ENCODE measurements around the gene PHF21B. TPM values are rescaled to one million over a fixed set of nuclear protein-coding genes. Genes with fewer than 3 reads are reported as not detected.

Gene PHF21B
- total RNA-seq, 1 donor from 2014 or later: not detected

DNA sequence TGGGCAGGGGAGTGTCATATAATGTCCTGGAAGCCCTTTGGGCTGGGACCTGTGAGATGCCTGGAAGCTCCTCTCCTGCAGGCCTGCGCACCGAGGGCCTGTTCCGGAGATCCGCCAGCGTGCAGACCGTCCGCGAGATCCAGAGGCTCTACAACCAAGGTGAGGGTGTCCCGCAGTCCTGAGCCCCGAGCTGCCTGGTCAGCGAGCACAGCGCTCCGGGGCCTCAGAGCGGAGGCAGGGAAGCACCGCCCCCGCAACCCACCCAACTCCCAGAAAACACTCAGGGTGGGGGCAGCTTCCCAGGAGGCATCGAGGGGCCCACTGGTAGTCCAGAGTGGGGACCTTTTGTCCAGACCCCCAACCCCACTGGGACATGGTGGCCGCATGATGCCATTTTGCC is 161.9 kb downstream of the PHF21B start:
- no peak for DNase-seq (ENCODE audit: low spot score)
- ATAC-seq: no peak

- ATAC-seq: no peak
- no peak for DNase-seq (ENCODE audit: low spot score)
Measured at GRCh38 chr22:44847380-44847779, 162.4 kb downstream of the PHF21B start.

- no peak for DNase-seq (ENCODE audit: low spot score)
- no peak for ATAC-seq
Measured at GRCh38 chr22:44846726-44847275, 163.0 kb downstream of the PHF21B start.

- DNase-seq (ENCODE audit: low spot score): no peak
- ATAC-seq: no peak
Measured at GRCh38 chr22:44845796-44846720, 163.7 kb downstream of the PHF21B start.

DNA sequence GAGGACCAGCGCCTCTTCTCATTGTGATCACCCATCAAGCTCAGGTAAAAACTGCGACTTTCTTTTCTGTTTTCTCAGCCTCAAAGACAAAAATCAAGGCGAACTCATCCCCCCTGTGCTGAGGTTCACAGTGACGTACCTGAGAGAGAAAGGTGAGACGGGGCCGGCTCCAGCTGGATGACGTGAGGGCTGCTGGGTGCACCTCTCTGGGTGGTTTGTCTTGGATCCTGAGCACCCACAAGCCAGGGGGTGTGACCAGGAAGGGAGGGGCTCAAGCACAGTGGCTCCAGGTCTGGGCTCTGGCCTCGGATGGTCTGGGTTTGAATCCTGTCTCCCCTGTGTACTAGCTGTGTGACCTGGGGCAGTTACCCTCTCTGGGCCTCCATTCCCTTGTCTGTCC is 164.6 kb downstream of the PHF21B start:
- no peak for ATAC-seq
- DNase-seq (ENCODE audit: low spot score): no peak

DNA sequence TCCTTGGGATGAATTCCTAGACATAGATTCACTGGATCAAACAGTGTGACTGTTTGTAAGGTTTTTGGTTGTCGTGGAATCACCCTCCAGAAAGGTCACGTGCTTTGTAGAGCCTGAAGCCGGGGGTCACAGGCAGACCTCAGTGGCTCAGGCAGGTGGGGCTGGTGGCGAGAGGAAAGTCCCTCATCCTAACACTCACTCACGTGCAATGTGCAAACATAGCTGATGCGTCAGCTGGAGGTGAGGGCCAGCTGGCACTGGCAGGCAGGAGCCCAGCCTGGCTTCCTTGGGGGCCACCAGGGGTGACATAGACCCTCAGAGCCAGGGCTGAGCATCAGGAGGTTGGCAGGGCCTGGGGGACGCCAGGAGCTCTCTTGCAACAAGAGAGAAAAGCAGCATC is 167.4 kb downstream of the PHF21B start:
- no peak for DNase-seq (ENCODE audit: low spot score)
- ATAC-seq: no peak

- DNase-seq (ENCODE audit: low spot score): no peak
- no peak for ATAC-seq
Measured at GRCh38 chr22:44840611-44841322, 169.0 kb downstream of the PHF21B start.

DNA sequence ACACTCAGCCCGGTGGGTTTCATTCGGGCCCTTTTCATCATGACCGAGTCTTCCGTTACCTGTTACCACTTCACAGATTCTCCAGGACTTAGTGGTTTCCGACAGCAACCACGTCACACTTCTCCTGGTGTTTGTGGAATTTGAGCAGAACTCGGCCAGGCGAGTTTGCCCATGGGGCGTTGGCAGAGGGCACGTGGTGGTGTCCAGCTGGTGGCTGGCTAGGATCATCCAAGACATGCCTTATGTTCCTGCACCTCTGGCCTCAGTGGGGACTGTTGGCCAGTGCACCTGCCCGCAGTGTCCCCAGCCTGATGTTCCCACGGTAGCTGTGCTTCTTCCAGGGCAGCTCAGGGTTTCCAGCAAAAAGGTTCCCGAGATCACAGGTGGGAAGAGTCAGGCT is 170.1 kb downstream of the PHF21B start:
- ATAC-seq: no peak
- no peak for DNase-seq (ENCODE audit: low spot score)

- no peak for ATAC-seq
- no peak for DNase-seq (ENCODE audit: low spot score)
Measured at GRCh38 chr22:44839061-44839460, 170.7 kb downstream of the PHF21B start.

- ATAC-seq (no peak), DNase-seq (ENCODE audit: low spot score) (no peak)
Measured at GRCh38 chr22:44838316-44839016, 171.3 kb downstream of the PHF21B start.

DNA sequence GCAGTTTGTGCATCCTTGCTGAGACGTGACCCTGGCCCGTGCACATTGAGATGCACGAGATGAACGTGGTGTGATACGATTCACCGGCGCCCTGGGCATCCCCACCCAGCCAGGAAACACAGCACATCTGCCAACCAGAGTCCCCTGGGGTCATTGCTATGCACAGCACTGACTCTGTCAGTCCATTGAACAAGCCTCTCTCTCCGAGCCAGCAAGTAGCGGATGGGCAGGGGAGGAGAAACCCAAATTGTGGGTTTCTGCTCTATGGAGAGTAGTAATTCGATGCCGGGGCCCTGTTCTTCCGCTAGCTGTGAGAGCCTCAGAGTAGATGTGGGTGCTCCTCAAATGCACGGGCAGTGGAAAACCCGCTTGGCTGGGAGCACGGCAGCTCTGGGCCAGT is 172.3 kb downstream of the PHF21B start:
- no peak for ATAC-seq
- no peak for DNase-seq (ENCODE audit: low spot score)

DNA sequence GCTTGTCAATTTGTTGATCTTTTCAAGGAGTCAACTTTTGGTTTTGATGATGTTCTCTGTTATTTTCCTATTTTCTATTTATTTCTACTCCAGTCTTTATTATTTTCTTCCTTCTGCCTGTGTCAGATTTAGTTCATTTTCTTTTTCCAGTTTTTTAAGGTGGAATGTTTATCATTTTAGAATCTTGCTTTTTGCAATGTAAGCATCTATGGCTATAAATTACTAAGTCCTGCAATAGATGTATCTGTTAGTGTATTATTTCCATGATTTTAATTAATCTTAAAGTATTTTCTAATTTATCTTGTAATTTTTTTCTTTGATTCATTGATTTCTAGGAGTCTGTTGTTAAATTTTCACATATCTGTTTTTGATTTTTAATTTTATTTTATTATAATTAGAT is 175.7 kb downstream of the PHF21B start:
- no peak for ATAC-seq
- no peak for DNase-seq (ENCODE audit: low spot score)

DNA sequence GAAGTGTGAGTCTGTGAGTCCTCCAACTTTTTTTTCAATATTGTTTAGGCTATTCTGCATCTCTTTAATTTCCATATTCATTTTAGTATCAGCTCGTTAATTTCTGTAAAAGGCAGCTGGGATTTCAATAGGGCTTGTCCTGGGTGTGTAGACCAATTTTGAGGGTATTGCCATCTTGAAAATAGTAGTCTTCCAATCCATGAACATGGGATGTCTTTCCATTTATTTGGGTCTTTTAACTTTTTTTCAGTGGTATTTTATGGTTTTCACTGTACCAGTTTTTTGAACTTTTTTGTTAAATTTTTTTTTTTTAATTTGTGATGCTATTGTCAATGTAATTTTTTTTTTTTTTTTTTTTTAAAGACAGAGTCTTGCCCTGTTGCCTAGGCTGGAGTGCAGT is 177.9 kb downstream of the PHF21B start:
- no peak for DNase-seq (ENCODE audit: low spot score)
- no peak for ATAC-seq

Other genes with a start within 250 kb of the PHF21B start
- gene NUP50, start 153.9 kb upstream of the PHF21B start, total RNA-seq: 31.7 TPM
- gene KIAA0930, start 230.9 kb upstream of the PHF21B start, total RNA-seq: 44.2 TPM

Data from left lobe of liver (tissue), 2 donors.